PFSK-1 (cell line): Measurements from ENCODE around the gene PTPRN.

Source experiments
- FOXP2 ChIP-seq: optimal IDR thresholded peaks from 2 replicates; pipeline ENCODE3; 2011; ENCODE audit warnings: borderline replicate concordance, control low read depth, inconsistent platforms; ENCODE audit not compliant: insufficient read depth; ENCODE audit errors: extremely low read length, extremely low read depth
- POLR2AphosphoS5 ChIP-seq: IDR thresholded peaks from 2 replicates; pipeline ENCODE4 v1.6.1; 2012; ENCODE audit warnings: low read depth, mild to moderate bottlenecking, control low read depth, low read length, moderate library complexity
- SIN3A ChIP-seq: IDR thresholded peaks from 2 replicates; pipeline ENCODE4 v1.6.1; 2012; ENCODE audit warnings: mild to moderate bottlenecking, low read length, moderate library complexity, borderline replicate concordance; ENCODE audit not compliant: insufficient read depth
- TAF1 ChIP-seq: IDR thresholded peaks from 2 replicates; pipeline ENCODE4 v1.6.1; 2012; ENCODE audit warnings: low read length, control low read depth, borderline replicate concordance; ENCODE audit not compliant: insufficient read depth
- TF ChIP-seq, protein P1 (sequence below), 2 experiments: IDR thresholded peaks; 2 replicates each; pipeline versions ENCODE4 v1.6.1 to v1.8.0; 2011 to 2012; ENCODE audit warnings: low read depth in 2 of 2, low read length in 2 of 2, control low read depth in 1 of 2, inconsistent platforms in 1 of 2, mild to moderate bottlenecking in 1 of 2, moderate library complexity in 1 of 2; ENCODE audit not compliant: insufficient read depth in 1 of 2

PTPRN gene

DNA sequence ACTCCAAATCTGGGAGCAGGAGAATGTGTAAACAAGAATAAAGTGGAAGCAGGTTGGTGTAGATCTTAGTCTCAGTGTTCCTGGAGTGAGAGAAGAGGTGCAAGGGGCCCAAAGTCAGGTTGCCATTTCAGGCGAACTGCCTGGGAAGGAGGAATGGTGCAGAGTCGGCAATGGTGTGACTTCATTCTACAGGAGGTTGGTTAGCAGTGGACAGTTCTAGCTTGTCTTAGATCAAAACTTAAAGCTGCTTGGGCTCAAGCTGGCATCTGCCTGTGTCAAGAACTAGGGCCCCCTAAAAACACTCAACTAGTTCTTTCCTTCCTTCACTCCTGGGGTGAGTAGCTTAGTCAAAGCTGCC is 60.4 kb downstream of the PTPRN start:
- TF ChIP-seq, protein P1, sequence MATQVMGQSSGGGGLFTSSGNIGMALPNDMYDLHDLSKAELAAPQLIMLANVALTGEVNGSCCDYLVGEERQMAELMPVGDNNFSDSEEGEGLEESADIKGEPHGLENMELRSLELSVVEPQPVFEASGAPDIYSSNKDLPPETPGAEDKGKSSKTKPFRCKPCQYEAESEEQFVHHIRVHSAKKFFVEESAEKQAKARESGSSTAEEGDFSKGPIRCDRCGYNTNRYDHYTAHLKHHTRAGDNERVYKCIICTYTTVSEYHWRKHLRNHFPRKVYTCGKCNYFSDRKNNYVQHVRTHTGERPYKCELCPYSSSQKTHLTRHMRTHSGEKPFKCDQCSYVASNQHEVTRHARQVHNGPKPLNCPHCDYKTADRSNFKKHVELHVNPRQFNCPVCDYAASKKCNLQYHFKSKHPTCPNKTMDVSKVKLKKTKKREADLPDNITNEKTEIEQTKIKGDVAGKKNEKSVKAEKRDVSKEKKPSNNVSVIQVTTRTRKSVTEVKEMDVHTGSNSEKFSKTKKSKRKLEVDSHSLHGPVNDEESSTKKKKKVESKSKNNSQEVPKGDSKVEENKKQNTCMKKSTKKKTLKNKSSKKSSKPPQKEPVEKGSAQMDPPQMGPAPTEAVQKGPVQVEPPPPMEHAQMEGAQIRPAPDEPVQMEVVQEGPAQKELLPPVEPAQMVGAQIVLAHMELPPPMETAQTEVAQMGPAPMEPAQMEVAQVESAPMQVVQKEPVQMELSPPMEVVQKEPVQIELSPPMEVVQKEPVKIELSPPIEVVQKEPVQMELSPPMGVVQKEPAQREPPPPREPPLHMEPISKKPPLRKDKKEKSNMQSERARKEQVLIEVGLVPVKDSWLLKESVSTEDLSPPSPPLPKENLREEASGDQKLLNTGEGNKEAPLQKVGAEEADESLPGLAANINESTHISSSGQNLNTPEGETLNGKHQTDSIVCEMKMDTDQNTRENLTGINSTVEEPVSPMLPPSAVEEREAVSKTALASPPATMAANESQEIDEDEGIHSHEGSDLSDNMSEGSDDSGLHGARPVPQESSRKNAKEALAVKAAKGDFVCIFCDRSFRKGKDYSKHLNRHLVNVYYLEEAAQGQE (IDR thresholded peaks at IDR 0.05; ENCODE audit: insufficient read depth in 1 of 2, low read depth in 2 of 2, low read length in 2 of 2), result no peak

- TF ChIP-seq FOXP2, result no peak
- TF ChIP-seq TAF1, result no peak
- no peak for TF ChIP-seq SIN3A
- no peak for TF ChIP-seq POLR2AphosphoS5
- TF ChIP-seq, protein P1 (IDR thresholded peaks at IDR 0.05; ENCODE audit: insufficient read depth in 1 of 2, low read depth in 2 of 2, low read length in 2 of 2), result no peak
Measured at GRCh38 chr2:219247678-219248642, 61.2 kb downstream of the PTPRN start.

- TF ChIP-seq TAF1 (no peak), SIN3A (no peak), FOXP2 (no peak), POLR2AphosphoS5 (no peak)
- TF ChIP-seq, protein P1 (IDR thresholded peaks at IDR 0.05; ENCODE audit: insufficient read depth in 1 of 2, low read depth in 2 of 2, low read length in 2 of 2), result no peak
Measured at GRCh38 chr2:219246559-219246958, 62.6 kb downstream of the PTPRN start.

DNA sequence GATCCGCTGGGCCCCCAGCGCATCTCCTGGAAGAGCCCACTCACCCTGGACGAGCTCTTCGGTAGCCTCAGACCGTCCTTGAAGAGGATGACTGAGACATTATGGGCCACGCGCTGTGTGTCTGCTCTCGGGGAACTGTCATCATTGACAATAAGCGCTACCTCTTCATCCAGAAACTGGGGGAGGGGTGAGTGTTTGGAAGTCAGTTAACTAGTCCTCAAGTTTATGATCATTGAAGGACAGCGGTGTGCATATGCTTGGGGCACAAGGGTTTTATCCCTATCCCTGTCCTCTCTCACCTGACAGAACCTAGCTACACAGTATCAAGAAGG is 63.3 kb downstream of the PTPRN start:
- TF ChIP-seq FOXP2 (no peak), SIN3A (no peak), TAF1 (no peak), POLR2AphosphoS5 (no peak)
- TF ChIP-seq, protein P1 (IDR thresholded peaks at IDR 0.05; ENCODE audit: insufficient read depth in 1 of 2, low read depth in 2 of 2, low read length in 2 of 2), result no peak
